UCSD-AML1 (cell line): ENCODE results near the gene SPTB.

Experiments
- DNase-seq: peaks from one replicate; lab custom pipeline; 2025; ENCODE audit not compliant: unreplicated experiment; lab: John Stamatoyannopoulos, UW

The SPTB gene

DNA sequence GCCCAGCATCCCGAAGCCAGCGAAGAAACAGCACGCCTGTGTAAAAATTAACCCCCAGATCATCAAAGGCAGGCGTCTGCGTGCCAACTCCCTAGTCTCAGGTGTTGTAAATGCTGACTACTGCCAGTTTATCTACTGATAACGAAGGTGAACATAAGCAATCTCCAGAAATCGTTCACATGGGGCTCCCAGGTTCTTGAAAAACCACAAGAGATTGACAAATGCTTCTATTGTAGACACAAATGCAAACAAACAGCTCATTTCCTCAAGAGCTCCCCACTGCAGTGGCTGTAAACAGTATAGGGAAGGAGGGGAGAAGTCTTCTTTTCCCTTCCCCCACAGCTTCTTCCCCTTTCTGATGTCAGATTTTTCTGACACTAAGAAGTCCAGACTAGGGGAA is 180.8 kb downstream of the SPTB start:
- no peak for DNase-seq

DNA sequence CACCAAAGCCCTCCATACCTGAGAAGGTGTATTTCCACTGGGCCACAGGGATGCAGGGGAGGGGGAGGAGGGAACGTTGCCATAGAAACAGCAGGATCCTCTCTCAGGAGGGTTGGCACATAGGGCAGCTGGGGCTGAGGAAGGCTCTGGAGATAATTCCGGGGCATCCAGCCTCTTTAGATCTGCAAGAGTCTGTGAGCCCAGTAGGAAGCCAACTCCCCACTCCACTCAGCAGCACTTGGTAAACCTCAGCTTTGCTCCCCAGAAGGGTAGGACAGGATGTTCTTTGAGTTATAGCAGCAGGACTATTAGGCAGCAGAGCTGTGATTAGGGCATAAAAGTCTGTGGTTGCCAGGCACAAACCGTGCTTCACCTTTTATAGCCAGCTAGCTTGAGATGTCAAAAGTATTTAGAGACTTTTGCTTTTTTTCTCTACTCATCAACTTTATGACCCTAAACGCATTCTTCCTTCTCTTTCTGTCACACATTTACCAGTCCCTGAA is 183.3 kb downstream of the SPTB start:
- DNase-seq: no peak
